Anterior cingulate cortex (tissue), 58 donors: Measurements from ENCODE around the gene ADAMTS4.

Experiments
- DNase-seq, 58 donors: peaks; one replicate each; lab custom pipeline; 2025; lab: John Stamatoyannopoulos, UW

Gene ADAMTS4

DNA sequence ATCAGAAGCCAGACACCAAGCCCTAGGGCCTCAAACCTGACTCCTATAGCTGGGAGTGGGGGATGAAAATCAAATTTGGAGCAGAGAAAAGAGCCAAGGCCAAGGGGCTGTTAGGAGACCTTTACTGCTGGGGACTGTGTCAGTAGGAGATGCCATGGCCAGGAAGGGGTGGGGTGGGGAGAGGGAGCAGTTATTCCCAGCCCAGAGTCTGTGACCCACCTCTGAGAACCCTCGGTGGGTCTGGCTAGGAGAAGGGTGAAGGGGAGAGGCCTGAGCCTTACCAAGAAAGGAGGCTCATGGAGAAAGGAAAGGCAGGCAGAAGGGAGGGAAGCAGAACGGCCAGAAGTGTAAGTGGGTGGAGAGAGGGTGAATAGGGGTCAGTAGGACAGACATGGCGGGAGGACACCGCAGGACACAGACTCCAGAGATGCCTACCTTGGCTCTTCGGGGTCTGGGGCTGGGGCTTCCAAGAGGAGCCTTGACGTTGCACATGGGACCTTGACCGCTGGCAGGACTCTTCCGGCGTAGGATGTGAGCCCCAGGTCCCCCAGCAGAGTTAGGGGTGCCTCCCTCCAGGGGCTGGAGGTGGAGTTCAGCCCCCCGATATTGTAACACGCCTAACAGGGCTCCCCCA lies 1.2 kb downstream of the ADAMTS4 start:
- DNase-seq, result no peak

DNA sequence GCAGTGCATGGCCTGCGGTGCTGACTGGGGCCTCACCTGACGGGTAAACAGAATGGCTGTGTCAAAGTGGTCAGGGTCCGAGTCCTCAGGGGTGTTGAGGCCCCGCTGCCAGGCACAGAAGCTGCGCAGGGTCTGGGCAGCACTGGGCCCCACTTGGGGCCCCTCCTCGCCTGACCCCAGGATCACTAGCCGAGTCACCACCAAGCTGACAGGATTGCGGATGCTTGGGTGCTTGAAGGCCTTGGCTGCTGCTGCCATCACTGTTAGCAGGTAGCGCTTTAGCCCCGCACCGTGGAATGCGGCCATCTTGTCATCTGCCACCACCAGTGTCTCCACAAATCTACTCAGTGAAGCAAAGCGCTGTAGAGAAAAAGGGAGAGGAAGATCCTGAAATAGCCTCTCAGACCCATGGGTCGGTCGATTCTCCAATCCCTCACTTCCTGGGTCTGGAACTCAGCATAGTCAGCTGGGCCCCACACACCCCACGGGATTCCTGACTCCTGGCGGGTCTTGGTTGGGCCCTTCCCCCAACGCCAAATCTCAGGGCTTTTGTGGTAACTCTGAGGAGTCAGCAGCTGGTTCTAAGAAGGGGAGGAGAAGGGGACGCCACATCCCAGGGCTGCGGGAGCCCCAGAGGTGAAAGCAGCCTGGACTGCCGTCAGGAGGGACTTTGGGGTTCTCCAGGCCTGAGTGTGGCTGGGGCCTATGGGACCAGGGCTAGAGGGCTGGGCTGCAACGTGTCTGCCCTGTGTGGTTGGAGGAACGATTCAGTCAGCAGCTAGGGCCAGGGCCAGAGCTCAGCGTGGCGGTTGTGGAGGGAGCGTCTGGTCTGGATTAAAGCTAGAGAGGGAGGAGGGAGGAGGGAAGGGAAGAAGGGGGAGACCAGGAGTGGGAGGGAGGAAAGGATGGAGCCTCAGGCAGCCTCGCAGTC lies 2.1 kb downstream of the ADAMTS4 start:
- peak in 10 of 58 donors; percentile 10 to 32 (median 24) for DNase-seq

DNA sequence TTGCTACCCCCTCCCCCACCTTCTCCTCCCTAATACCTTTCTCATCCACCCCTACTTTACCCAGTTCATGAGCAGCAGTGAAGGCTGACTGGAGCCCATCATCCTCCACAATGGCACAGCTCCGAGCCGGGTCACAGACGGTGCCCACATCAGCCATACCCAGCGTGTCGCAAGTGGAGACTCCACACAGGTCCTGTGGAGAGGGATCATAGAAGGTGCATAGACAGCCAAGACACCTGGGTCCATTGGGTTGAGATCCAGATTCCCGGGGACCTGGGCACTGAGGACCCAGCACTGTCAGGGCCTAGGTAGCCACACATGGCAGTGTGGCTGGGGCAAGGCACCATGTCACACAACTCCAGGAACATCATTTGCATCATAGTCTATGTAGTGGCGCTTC lies 2.7 kb downstream of the ADAMTS4 start:
- DNase-seq, result no peak

DNA sequence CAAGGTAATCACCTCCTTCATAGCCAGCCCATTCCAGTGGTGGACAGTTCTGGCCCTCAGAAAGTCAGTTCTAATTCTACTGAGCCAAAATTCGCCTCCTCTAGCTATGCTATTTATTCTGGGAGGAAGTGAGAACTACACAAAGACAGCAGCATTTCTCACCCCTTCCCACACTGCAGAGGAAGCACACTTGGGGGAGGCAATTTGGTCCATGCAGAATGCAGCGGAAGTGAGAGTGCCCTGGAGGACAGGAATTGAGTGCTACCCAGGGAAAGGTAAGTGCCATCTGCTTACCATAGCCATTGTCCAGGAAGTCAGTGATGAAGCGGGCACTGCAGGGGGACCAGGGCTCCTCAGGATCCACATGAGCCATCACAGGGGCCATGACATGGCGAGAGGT lies 3.7 kb downstream of the ADAMTS4 start:
- peak in 22 of 58 donors; percentile 9 to 50 (median 30) for DNase-seq

DNA sequence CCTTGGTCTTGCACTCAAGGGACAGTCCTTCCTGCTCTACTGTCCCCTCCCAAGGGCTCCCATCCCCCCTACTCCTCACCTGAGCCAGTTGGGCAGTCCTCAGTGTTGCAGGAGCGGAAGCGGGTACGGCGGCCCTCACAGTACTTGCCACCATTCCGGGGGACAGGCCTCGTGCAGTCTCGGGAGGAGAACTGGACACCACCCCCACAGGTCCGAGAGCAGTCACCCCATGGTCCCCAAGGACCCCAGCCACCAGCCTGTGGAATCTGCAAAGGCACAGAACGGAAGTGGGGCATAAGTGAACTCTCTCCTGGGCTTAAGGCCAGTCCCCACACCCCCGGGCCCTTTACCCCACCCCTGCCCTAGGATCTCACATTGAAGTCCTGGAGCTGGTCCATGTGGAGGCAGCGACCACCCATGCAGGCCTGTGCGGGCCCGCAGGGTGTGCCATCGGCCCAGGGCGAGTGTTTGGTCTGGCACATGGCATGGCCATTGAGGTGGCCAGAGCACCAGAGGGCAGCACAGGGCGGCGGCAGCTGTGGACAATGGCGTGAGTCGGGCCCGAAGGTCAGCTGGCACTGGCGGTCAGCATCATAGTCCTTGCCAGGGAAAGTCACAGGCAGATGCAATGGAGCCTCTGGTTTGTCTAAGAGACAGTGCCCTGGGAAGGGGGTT lies 5.2 kb downstream of the ADAMTS4 start:
- peak in 50 of 58 donors; percentile 16 to 89 (median 70) for DNase-seq

DNA sequence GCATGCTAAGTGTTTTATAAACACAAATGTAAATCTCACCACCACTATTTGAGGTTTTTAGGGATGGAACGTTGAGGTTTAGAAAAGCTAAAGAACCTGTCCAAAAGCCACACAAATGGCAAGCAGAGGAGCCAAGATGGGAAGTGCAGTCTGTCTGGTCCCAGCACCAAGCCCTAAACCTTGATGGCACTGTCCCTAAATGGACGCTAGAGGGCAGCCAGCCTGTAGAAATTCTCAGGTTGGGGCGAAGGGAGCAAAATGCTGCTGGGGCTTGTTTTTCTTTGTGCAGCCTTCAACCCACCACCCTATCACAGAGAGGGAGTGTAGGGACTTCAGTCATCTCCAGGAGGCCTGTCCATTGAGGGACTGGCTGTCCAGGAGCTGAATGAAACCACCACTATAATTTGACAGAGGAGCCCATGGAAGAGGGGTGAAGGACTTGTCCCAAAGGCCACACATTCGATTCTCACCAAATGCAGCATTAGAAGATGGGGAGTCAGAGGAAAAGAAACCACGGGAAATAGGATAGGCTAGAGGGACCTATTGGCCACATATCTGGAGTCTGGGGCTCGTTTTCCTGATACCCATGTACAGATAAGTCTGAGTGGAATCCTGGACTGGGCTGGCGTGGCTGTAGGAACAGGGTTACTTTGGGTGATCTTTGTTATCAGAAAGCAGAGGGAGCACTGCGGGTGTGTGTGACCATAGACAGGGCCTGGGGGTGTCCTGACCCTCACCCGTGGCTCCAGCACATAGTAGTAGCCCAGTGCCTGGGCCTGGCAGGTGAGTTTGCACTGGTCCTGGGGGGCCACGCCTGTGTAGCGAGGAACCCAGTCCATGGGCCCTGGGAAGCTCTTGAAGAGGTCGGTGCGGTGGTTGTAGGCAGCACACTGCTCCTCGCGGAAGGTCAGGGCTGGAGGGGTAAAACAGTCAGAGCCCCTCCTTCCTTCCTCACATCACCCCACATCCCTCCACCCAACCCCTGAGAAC lies 6.1 kb downstream of the ADAMTS4 start:
- peak in 47 of 58 donors; percentile 13 to 81 (median 44) for DNase-seq

DNA sequence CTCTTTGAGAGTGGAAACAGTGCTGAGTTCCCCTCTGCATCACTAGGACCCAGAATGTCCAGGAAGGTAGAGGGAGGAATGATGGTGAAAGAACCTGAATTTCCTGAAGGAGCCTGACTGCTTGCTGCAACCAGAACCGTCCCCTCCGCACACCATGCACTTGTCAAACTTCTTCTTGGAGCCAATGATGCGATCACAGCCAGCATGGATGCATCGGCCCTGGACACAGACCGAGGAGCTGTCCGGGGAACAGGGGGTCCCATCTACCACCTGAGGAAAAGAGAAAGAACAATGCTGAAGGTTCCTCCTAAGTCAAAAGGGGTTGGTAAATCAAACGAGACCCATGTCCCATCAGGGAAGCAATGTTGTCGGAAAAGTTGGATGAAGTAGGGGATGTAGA lies 6.9 kb downstream of the ADAMTS4 start:
- DNase-seq, result no peak

DNA sequence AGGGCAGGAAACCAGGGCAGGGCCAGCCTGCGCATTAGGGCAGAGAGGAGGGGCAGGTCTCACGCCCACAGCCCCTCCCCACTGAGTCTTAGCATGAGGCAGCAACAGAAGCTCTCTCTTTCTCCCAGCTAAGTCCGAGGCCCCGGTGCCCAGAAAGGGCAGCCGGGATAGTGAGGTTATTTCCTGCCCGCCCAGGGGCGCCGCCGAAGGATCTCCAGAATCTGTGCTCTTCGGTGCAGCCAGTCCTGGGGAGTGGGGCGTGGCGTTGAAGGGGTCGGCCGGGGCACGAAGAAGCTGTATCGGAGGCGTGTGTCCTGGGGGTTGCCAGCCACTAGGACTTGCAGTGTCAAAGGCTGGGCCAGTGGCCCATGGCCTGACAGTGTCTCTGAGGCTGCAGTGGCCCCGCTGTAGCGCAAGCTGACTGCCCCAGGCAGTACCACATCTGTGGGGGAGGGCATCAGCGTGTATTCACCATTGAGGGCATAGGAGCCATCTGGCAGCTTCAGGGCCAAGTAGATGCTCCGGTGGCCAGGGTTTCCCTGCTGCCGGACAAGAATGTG lies 7.8 kb downstream of the ADAMTS4 start:
- DNase-seq, result peak in 22 of 58 donors; percentile 16 to 69 (median 32)

DNA sequence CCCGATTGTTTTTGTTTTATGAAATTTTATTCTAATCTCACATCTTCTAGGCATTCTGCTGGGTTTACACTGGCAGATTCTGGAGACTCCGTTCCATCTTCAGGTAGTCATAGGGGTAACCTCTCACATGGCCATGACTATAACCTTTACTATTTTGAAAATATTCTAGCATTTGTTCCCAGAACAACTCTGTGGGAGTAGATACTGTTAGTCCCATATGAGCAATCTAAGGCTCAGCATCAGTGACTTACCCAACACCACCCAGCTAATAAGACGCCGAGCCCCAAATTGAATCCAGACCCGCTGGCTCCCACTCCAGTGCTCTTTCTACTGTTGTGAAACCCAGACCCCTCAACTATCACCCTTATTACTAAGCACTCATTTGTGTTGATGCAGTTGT lies 9.8 kb downstream of the ADAMTS4 start:
- DNase-seq, result no peak

DNA sequence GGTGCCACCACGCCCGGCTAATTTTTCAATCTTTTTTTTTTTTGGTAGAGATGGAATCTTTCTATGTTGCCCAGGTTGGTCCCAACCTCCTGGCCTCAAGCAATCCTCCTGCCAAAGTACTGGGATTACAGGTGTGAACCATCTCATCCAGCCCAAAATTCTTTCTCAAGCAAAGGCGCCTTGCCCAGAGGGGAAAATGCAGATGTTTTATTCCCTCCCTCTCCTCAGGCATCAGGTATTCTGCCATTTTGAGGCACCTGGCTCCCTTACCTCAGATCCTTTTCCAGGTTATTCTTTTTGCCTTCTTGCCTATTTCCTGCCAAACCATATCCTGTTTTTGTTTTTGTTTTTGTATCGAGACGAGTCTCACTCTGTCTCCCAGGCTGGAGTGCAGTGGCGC lies 10.5 kb downstream of the ADAMTS4 start:
- DNase-seq, result no peak

DNA sequence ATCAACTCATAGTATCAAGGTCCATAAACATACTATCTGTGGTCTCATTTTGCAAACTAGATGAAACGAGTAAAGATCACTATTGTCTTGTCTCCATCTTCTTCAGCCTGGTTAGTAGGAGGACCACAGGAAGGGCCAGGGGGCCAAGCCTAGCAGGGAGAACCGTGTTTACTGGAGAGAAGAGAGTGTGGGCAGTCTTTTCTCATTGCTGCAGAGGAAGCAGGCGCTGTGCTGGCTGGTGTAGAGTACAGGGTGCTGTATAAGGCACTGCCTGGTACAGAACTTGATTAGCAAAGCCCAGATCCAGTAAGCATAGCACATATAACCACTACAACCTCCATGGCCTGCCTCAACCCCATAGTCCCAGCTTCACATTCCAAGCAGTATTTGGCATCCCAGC lies 11.5 kb downstream of the ADAMTS4 start:
- DNase-seq, result peak in 1 of 58 donors; percentile 25

DNA sequence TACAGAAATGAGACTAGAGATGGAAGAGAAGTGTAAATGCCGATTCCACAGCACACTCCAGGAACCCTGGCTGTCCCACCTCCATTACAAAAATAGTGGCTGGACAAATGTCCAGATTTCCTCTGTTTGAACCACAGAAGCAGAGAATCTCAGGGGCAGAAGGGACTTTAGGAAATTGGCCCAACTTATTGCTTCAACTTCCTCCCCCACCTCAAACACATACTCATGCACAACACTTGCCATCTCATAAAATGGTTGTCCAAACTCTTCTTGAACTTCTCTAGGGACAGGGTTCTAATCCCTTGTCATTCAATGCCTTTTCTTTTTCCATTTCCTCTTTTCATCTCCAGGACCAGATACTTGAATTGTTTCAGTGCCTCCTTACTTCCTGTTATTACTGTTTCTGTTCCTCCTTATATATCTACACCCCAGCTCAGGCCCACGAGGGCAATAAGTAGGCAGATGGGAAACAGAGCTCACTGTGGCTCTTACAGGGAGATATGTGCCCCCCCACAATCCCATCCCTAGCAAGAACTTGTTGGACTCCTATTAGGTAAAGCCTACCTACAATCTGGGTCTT lies 13.0 kb downstream of the ADAMTS4 start:
- peak in 1 of 58 donors; percentile 40 for DNase-seq

DNA sequence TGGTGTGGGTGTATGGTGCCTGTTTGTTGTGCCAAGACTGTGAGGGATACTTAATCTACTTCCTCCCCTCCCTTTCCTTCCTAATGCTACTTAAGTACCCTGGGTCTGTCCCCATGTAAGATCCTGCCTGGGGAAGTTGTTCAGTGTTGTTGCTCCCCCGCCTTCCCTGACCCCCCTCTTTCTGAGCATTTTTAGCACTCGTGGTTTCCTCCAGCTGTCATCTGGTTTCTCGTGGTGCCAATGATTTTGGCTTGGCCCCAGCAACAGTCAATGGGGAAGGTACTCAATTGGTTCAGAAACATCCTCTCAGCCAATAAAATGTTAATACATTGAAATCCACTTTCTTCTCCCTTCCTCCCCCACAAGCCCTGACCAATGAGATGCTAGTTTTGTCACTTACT lies 13.6 kb downstream of the ADAMTS4 start:
- peak in 53 of 58 donors; percentile 5 to 83 (median 57) for DNase-seq

DNA sequence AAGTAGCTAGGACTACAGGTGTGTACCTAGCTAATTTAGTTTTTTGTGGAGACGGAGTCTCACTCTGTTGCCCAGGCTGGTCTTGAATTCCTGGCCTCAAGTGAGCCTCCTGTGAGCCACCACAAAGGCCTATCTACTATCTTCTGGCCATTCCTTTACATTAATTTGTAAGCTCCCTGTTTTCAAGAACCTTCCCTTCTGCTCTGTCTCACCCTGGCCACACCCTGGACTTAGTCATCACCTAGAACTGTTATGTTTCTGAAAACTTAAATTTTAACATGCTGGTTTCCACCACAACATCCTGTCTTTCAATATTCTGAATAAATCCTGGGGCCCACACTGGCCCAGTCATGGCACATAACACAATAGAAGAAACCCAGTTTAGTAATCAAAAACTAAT lies 16.6 kb downstream of the ADAMTS4 start:
- no peak for DNase-seq

DNA sequence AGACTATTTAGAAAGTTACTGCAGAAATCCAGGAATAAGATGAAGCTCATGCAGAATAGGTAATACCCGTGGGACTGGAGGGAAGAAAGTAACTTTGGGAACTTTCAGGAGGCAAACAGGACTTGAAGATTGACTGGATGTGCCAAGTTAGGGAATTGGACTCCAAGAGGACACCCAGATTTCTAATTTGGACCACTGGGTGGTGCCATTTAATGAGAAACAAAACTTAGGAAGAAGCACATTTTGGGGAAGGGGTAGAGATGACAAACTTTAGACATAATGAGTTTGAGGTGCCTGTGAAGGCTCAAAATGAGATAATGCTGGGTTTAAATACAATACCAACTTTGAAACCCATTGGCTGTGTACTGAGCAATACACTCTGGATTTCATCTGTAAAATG lies 18.2 kb downstream of the ADAMTS4 start:
- DNase-seq, result no peak

DNA sequence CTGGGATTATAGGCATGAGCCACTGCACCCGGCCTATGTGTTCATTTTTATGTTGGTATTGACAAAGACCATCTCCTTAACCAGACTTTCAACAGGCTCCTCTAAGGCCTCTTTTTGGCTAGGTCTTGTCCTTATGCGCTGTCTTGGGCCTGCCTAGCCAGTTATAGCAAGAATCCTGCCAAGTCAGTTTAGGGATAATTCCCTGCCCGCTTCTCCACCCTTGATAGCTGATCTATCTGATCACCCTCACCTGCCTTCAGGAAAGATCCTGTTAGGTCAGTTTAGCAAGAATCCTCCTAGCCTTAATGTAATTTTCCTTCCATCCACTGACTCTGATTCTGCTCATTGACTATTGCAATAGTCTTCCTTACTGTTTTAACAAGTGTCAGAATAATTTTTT lies 19.2 kb downstream of the ADAMTS4 start:
- no peak for DNase-seq

DNA sequence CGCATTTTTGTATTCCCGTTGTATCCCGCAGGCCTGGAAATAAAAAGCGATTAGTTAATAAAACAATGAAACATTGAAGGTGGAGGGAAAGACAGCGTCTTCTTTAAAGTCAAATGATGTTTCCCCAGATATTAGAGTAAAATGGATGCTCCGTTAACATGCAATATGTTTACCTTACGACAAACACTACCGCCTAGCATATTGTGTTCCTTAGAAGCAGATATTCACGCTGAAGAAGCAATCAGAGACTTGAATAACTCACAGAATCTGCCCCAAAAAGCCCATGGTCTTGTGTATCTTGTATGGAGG lies 21.0 kb downstream of the ADAMTS4 start:
- no peak for DNase-seq

DNA sequence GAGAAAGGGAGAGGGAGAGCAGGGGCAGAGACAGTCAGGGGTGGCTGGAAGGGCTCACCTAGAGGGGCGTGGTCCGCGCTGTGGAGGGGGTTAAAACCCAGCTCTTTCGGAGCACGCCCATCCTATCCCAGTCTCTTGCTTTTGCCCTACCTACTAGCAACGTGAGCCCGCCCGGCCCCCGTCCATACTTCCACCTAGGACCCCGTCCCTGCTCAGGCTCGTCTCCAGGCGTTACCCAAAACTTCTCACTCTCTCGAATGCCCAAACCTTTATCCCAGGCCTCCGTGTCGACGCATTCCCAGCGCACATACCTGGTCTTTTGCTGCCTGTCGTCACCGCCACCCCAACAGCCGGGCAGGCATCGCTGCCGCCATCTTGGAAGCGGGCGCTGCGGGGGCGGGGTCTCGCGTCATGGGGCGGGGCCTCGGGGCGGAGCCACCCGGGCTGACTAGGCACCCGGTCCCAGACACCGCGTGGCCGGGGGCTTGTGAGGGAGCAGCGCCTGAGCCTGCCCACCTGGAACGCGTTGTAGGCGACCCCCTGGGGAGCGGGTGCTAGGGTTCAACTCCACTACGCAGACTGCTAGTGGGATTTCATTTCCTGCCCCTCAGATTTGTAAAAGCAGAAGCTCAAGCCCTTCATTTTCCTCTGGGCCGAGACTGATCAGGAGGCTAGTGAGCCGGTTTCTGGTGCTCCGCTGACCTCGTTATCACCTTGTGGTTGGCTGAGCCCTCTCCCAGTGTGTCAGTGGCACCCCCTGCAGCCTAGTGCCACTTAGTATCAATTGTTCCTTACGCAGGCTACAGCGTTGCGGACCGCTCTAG lies 21.5 kb downstream of the ADAMTS4 start, which contains the start of gene B4GALT3:
Gene B4GALT3, minus strand, starts transcription at position 396 of the 824 bp plus-strand sequence. CDS start 1,447 bp downstream, outside the sequence.
- DNase-seq, result peak in 57 of 58 donors; percentile 65 to 93 (median 84)
